Endothelial cell of umbilical vein (primary cell): Measurements from ENCODE around the gene UBAP1.

Source experiments
- EZH2 ChIP-seq: IDR thresholded peaks from 2 replicates; pipeline ENCODE4 v1.6.1; 2012; ENCODE audit warnings: borderline replicate concordance, low read depth, mild to moderate bottlenecking, moderate library complexity, low read length, inconsistent platforms; ENCODE audit not compliant: severe bottlenecking
- MYC ChIP-seq: IDR thresholded peaks from one replicate; pipeline ENCODE4 v1.6.1; 2011; ENCODE audit warnings: mild to moderate bottlenecking, low read depth, low read length
- POLR2A ChIP-seq: IDR thresholded peaks from 2 replicates; pipeline ENCODE4 v1.6.1; 2012; ENCODE audit warnings: low read depth, mild to moderate bottlenecking, control low read depth, low read length
- POLR2AphosphoS5 ChIP-seq: IDR thresholded peaks from 2 replicates; pipeline ENCODE4 v1.6.1; 2012; ENCODE audit warnings: low read depth, mild to moderate bottlenecking, control low read depth, low read length, moderate library complexity; ENCODE audit not compliant: insufficient read depth
- TF ChIP-seq, protein P1 (sequence below), 2 donors: IDR thresholded peaks; 1 replicate in 1 of 2; 2 replicates in 1 of 2; pipeline ENCODE4 v1.5.1; 2011; ENCODE audit warnings: low read length in 2 of 2, mild to moderate bottlenecking in 2 of 2, moderate library complexity in 2 of 2, control low read depth in 1 of 2, inconsistent platforms in 1 of 2, low read depth in 1 of 2; ENCODE audit not compliant: insufficient read depth in 1 of 2; ENCODE audit errors: extremely low read depth in 1 of 2
- TF ChIP-seq, protein P2 (sequence below): IDR thresholded peaks from 2 replicates; pipeline ENCODE4 v1.6.1; 2011; ENCODE audit not compliant: insufficient read depth, insufficient read length

- TF ChIP-seq, protein P1, sequence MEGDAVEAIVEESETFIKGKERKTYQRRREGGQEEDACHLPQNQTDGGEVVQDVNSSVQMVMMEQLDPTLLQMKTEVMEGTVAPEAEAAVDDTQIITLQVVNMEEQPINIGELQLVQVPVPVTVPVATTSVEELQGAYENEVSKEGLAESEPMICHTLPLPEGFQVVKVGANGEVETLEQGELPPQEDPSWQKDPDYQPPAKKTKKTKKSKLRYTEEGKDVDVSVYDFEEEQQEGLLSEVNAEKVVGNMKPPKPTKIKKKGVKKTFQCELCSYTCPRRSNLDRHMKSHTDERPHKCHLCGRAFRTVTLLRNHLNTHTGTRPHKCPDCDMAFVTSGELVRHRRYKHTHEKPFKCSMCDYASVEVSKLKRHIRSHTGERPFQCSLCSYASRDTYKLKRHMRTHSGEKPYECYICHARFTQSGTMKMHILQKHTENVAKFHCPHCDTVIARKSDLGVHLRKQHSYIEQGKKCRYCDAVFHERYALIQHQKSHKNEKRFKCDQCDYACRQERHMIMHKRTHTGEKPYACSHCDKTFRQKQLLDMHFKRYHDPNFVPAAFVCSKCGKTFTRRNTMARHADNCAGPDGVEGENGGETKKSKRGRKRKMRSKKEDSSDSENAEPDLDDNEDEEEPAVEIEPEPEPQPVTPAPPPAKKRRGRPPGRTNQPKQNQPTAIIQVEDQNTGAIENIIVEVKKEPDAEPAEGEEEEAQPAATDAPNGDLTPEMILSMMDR (IDR thresholded peaks at IDR 0.05; ENCODE audit: extremely low read depth in 1 of 2, insufficient read depth in 1 of 2, low read depth in 1 of 2, low read length in 2 of 2) = no peak
- TF ChIP-seq POLR2AphosphoS5 (no peak), MYC (no peak), EZH2 (no peak), POLR2A (no peak)
- TF ChIP-seq, protein P2, sequence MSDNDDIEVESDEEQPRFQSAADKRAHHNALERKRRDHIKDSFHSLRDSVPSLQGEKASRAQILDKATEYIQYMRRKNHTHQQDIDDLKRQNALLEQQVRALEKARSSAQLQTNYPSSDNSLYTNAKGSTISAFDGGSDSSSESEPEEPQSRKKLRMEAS = no peak
Measured at GRCh38 chr9:34157898-34158297, 20.9 kb upstream of the UBAP1 start.
